Stimulated activated CD4-positive, alpha-beta T cell treated with anti-CD3 and anti-CD28 coated beads, TNF-alpha, amount 100 ng/mL, for 24 hours (primary cell): ENCODE results near the gene NME2.
A peak's percentile ranks its signal among the peaks of the same experiment; 100 is the strongest.
"Not testable (repeated sequence)": the region's sequence is repeated elsewhere in the genome, so short reads cannot be mapped to it uniquely, and the experiment has no call there.

Experiments used
- DNase-seq, 3 experiments: peaks; one replicate each; pipeline ENCODE4 v3.0.0-alpha.2; 2020; ENCODE audit warnings: low read depth in 3 of 3

The NME2 gene

DNA sequence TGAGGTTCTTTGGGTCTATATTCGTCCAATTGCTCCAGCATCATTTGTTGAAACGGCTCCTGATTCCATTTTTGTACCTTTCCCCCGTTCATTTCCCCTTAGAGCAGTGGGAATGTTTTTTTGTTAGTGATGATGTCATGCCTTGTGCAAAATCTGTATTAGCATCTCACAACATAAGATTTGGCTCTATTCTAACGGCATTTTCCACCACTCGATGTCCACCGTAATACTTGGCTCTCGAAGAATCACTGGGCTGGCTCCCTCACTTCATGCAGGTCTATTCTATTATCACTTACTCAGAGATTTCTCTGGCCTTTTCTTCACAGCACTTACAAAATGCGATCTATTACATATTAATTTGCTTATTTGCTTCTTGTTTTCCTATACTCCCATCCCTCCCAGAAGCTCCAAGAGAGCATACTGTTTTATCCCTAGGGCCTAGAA is 13.4 kb upstream of the NME2 start:
- DNase-seq = no peak

DNA sequence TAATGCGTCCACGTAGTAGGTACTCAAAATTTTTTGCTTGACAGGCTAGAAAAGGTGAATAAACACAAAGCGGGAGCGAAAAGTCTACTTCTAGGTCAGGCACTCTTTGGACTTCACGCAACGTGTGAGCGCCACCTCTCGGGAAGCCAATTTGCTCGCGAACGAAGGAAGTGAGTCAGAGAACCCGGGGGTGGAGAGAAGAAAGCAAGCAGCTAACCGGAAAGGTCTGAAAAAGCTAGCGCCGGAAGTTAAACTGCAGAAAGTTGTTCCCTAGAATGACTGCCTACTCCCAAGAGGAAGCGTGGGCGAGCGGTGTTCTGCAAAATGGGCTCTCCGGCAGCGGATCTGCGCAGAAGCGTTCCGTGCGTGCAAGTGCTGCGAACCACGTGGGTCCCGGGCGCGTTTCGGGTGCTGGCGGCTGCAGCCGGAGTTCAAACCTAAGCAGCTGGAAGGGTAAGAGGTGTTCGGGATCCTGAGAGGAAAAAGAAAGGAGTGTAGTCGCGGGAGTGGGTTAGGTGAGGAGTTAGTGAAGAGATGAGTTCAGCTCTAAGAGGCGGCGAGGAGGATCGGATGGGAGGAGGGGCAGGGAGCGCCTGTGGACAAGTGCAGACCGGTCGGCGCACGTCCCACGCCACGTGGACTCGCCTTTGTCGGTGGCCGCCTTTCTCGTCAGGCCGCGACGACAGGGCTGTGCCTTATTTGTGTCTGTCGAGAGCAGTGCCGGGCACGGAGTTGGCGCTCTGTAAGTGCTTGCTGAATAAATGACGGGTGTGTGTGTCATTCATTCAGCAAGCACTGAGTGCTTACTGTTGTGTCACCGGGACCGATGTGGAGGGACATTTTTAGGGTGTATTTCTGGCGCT is 12.8 kb upstream of the NME2 start, which contains the start of gene NME1:
TSS of gene NME1 (plus strand) at position 350 of the 863 bp plus-strand sequence. CDS start 2,096 bp downstream, outside the sequence.
- peak; percentile 90 to 96 (median 96) for DNase-seq

DNA sequence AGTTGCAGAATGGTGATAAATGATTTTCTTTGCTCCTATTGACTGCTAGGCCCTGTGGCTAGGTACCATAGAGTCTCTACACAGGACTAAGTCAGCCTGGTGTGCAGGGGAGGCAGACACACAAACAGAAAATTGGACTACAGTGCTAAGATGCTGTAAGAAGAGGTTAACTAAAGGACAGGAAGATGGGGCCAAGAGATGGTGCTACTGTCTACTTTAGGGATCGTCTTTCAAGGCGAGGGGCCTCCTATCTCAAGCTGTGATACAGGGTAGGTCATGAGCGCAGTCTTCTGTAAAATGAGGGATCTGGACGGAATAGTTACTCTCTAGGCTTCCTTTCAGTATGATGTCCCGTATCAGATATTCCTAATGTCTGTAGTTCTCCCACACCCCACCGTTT is 12.0 kb upstream of the NME2 start:
- DNase-seq = no peak

DNA sequence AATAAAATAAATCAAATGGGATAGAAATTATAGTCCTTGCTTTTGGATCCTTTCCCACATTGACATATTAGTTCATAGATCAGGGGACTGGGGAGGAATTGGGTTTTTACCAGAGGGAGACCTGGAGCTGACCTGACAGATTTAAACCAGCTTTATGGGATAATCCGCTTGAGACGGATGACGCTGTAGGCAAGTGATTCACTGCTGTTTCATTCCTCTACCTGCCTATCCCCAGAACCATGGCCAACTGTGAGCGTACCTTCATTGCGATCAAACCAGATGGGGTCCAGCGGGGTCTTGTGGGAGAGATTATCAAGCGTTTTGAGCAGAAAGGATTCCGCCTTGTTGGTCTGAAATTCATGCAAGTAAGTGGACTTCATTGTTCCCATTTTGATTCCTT is 10.8 kb upstream of the NME2 start:
- DNase-seq = no peak

DNA sequence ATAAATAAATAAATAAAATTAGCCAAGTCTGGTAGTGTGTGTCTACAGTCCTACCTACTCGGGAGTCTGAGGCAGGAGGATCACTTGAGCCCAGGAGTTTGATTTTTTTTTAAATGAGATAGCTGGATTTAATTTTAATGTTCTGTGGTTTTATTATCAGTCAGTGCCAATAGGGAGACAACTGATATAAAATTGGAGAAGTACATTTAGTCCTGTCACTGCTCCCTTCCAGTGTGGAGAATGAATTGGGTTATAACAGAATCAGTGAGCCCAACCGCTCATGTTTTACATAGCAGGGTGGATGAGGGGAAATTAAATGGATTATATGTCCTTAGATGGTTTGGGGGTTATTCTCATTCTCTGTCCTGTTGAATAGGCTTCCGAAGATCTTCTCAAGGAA is 6.6 kb upstream of the NME2 start:
- DNase-seq = no peak

DNA sequence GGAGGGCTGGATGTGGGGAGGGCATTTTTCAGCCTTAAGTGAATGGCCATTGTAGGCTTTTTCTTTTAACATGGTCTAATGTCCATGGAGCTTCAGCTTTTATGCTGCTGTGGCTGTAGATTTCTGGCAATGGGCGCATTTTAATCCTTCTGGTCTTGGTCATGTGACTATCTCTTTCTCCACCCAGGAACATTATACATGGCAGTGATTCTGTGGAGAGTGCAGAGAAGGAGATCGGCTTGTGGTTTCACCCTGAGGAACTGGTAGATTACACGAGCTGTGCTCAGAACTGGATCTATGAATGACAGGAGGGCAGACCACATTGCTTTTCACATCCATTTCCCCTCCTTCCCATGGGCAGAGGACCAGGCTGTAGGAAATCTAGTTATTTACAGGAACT is 4.7 kb upstream of the NME2 start:
- DNase-seq = no peak

DNA sequence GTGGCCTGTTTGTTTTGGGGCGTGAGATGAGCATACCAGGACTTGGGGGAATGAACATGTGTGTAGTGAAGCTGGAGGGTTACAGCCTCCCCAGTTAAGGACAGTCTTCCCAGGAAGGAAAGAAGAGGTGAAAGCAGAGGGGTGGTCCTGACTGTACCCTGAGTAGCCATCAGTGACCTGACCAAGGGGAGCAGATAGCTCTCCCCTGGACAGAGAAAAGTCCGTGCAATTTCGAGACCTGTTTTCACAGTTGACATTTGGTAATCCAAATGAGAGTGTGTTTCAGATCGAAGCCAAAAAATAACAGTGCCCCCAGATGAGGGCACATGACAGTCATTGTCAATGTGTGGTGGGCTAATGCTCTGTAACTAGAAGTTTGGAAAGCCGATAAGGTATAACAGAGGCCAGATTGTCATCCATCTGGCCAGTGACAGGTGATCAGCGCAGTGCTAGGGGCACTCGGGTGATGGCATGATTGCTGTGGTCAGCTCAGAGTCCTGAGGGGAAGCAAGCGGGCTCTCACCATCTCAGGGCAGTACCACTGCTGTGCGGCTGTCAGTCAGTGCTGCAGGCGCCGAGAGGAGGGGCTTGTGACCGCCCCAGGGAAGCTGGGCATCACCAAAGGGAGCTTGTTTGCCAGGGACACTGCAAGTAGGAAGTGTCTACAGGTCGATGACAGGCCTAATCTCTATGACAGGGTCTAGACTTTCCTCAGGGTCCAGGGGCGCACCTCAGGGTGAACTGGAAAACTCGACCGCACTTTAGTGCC is 1.1 kb upstream of the NME2 start:
- DNase-seq = no peak

DNA sequence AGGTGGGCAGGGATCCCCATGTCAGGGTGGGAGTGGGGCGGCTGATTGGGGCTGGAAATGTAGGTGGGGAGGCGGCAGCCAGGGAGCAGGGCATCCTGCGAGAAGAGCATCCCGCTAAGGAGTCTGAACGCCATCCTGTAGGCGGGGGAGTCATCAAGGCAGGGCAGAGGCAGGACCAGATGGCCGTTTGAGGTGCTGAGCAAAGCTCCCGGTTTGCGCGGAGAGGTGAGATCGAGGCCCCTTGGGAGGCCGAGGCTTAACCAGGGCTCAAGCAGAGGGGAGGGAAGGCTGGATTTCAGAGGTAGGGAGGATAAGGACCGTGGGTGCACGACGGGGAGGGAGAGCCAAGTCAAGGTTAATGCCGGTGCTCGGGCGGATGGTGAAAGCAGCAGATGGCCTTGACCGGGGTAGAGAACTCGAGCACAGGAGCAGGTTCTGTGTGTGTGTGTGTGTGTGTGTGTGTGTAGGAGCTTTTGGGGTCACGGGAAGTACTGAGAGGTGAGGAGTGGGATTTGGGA is 472 bp upstream of the NME2 start:
- no peak for DNase-seq

DNA sequence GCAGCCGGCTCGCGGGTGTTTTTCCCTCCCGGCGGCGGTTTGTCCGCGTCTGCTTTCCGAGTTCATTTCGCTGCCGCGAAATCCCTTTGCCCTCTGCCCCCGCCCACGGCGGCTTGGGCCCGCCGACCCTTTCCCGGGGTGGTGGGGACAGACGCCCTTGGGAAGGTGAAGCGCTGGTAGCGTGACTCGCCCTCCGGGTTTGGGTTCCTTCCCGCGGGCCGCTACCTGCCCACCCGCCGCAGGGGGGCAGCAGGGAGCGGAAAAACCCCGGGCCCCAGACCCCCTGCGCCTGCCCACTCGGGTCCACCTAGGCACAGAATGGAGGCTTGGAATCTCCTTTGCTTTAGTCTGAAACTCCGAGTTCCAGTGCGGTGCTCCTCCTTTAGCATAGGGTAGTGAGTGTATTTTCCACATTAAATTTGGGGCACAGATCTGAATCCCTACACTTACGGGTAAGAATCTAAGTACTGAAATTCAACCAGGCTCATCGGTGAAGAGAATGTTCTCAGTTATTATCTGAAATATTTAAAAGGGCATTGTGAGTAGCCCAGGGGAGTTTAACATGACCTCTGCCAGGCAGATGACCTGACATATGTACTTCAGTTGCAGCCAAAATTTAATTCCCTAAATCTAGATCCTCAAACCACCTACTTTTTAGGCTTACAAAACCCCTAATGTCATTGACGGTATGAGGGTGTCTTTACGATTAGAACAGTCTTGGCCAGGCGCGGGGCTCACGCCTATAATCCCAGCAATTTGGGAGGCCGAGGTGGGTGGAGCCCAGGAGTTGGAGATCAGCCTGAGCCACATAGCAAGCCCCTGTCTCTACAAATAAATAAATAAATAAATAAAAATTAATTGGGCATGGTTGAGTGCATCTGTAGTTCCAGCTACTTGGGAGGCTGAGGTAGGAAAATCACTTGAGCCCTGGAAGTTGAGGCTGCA is 1.0 kb downstream of the NME2 start:
- DNase-seq = peak; percentile 45 to 70 (median 58)

DNA sequence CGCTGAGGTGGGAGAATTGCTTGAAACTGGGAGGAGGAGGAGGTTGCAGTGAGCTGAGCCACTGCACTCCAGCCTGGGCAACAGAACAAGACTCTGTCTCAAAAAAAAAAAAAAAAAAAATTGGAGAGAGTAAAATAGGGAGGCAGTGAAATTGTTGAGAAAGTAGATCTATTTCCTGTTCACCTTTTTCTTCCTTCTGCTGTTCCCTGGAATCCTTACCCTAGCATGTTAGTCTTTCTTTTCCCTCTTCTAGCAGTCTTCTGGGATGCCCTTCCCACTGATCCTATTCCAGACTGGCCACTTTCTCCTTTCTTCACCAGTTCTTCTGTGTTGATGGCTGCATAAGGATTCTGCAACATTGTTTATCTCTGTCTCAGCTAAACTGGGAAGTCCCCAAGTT is 3.1 kb downstream of the NME2 start:
- DNase-seq = no peak

DNA sequence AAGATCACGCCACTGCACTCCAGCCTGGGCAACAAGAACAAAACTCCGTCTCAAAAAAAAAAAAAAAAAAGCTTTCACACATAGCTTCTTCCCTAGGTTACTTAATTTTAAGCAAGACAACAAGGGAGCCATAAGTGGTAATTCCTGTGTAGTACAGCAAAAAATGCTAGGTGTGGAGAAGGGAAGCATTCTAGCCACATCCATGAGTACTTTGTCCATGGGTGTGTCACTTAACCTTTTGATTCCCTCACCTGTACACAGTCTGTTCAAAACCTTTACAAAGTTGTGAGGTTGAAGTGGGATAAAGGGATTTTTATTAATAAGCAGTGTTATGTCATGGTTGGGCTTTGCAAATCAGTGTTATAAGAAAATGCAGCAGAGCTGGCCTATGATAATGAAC is 4.5 kb downstream of the NME2 start:
- DNase-seq = no peak

DNA sequence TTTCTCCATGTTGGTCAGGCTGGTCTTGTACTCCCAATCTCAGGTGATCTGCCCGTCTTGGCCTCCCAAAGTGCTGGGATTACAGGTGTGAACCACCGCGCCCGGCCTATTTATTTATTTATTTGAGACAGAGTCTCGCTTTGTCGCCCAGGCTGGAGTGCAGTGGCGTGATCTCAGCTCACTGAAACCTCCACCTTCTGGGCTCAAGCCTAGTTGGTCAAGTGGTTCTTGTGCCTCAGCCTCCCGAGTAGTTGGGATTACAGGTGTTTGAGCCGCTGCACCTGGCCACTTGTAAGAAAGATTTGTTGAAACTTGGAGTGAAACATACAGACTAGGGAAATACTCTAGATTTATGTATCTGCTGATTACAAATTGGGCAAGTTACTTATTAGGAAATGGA is 5.8 kb downstream of the NME2 start:
- DNase-seq = not testable (repeated sequence)

DNA sequence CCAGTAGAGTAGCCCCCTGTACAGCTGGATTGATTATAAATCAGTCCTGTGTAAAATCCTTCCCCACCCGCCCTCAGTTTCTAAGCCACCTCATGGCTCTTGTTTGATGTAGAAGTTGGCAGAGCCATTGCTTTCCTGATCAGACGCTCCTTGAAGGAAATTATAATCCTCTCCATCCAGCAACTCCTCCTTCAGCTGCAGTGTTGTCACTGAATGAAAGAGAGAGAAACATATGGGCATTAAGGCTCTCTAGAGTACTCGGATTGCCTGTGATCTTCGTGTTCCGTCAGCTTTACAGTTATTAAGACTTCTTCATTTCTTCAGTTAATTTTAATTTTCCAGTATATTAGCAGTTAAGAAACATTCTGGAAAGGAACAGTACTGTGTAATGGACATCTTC is 14.3 kb downstream of the NME2 start:
- no peak for DNase-seq

DNA sequence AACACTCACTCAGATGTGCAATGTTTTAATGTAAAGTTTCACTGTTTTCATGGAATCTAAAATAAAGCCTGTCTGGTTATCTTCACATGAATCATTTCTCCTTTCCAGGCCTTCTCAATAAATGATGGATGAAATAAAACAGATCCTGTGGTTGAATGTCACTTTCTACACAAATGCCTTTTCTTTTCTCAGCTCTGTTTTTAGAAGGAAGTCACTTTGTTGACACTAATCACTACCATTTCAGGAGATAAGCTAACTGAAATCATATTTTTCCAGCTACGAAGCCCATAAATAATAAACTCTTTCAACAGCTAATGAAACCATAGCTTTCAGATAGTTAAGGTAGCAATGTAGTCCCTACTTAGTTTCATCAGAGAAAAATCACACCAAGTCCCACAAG is 17.9 kb downstream of the NME2 start:
- DNase-seq = no peak

DNA sequence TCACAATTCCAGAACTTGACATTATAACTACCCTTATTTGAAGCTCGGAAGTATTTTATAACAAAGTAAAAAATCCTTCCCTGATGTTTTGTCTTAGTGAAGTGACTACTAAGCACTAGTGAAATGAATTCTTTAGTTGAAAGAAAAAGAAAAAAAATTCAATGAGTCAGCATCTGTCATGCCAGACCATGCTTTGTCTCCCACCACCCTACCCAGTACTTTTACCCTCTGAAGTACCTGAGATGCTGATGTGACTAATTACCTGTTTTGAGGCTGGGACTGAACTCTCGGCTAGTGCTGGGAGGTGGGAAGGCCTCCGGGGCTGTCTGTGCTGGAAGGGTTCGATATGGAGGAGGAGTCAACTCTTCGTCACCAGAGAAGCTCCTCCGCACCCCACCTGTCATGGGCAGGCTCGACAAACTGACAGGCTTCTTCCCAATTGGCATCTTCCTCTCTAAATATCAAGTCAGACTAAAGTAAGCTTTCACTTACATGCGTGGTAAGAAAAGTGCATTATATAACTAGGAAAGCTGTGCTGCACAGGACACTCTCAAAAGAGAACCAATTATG is 19.6 kb downstream of the NME2 start:
- DNase-seq = no peak

DNA sequence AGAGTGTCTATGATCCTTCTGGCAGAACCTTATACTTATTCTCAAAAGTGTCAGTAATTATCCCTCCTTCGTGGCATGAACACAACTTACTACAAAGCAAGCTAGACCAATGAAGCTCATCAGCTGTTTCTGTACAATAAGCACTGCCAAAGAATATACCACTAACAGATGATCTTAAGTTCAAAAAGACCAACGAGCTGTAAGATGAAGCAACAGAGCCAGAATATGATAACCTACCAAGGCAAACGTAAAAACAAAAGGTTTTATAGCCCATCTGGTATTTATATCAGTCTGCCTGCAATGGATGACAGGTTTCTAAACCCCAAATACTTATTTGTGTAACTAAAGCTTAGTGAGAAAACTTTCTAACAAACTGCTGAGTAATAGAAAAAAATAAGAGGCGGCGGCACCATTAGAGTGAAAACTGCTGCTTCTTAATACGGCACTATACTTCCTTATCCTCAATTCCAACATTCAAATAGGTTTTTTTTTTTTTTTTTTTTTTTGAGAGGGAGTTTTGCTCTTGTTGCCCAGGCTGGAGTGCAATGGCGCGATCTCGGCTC is 22.1 kb downstream of the NME2 start:
- no peak for DNase-seq

DNA sequence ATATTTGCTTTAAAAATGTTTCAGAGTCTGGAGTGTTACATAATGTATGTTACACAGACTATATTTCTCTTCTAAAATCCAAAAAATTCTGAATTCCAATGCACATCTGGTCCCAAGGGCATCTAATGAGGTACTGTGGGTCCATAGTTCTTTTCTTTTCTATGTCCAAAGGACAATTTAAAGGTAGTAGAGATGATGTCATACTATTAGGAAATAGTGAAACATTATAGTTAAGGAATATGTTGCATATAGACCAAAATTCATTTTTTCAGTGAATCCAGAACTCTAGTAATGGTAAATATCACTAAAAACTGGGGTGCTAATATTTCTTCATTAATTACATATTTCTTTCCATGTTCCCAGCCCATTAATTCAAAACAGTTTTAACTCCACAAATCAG is 23.0 kb downstream of the NME2 start:
- DNase-seq = no peak

DNA sequence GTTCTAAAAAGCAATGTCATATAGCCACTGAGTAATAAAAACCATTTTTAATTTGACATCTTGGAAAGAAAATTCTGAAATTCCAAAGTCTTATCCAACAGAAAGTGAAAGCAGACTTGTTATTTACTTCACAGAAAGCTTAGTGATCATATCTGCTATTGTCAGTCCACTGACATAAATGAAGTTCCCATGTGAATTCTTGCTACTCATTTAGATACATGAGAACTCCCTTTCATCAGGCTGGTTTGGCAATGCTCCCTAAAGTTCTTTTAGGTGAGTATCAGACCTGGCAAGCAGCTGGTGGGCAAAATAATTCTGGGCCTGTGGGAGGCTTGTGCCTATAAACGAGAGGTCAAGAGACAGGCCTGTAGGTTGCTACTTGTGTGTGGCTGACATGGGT is 23.4 kb downstream of the NME2 start:
- no peak for DNase-seq

DNA sequence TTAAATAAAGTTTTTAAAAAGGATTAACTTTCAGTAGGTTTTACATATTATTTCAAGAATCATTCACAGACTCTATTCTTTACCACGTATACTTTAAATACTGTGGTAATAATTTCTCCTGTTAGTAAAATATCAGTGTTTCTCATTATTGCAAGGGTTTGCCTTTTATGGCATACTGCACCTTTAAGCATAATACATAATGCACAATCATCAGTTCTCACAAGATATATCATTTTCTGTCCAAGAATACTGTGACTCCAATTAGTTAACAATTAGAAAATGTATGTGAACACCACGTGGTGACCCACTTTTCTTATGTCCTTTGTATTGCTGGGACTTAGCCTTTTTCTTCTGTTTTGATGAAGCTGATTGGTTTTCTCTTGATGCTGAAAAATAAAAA is 25.7 kb downstream of the NME2 start:
- no peak for DNase-seq

DNA sequence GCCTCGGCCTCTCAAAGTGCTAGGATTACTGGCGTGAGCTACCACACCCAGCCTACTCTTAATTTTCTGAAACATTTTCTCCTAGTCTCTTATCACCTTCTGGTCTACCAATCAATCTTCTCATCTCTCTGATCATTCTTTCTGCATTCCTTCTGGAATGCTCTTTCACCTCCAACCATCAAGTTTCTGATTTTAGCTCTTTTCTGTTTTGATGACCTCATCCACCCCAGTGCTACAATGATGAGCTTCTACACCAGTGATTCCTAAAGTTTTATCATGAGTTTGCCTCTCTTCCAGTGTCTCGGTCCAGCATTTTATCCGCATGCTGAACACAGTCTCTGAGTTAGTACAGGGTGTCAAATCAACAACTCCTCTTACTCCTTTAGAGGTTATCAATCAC is 31.5 kb downstream of the NME2 start:
- no peak for DNase-seq

DNA sequence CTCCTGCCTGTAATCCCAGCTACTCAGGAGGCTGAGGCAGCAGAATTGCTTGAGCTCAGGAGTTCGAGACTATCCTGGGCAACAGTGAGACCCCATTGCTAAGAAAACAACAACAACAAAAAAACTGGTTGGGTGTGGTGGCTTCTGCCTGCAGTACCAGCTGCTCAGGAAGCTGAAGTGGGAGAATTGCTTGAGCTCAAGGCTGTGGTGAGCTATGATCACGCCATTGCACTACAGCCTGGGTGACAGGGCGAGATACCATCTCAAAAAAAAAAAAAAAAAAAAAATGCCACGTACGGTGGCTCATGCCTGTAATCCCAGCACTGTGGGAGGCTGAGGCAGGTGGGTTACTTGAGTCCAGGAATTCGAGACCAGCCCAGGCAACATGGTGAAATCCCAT is 34.1 kb downstream of the NME2 start:
- DNase-seq = no peak
